Measurements from ENCODE around the gene SLC26A1. TPM values are rescaled to one million over a fixed set of nuclear protein-coding genes. Genes with fewer than 3 reads are reported as not detected.
"Not testable (repeated sequence)": the region's sequence is repeated elsewhere in the genome, so short reads cannot be mapped to it uniquely, and the experiment has no call there.

The SLC26A1 gene
- total RNA-seq, 1 experiment from 2014 or later, result 0.22 TPM

- no peak for TF ChIP-seq ZNF274 (IDR thresholded peaks at IDR 0.05; ENCODE audit: low read depth, low read length)
- no peak for TF ChIP-seq EGR1 (IDR thresholded peaks at IDR 0.05; ENCODE audit: low read depth)
- no peak for TF ChIP-seq YY1 (IDR thresholded peaks at IDR 0.05; ENCODE audit: extremely low read depth, insufficient replicate concordance, low read depth, low read length)
- TF ChIP-seq SP1 (IDR thresholded peaks at IDR 0.05; ENCODE audit: low read depth), result no peak
- no peak for TF ChIP-seq CBX3 (IDR thresholded peaks at IDR 0.05; ENCODE audit: low read depth)
These were observed 6.8 kb upstream of the SLC26A1 start (continued) for GRCh38 chr4:999882-1000425.

- BruUV-seq (replicated peaks); DNase-seq (ENCODE audit: low read depth, low spot score); H3K4me3 ChIP-seq (replicated peaks in 1 of 2; ENCODE audit: low read depth in 1 of 2, low read length in 2 of 2); H4K20me1 ChIP-seq (ENCODE audit: insufficient read depth); H2AFZ ChIP-seq (ENCODE audit: low read depth, low read length, poor library complexity, severe bottlenecking); H3K4me1 ChIP-seq (ENCODE audit: control insufficient read depth in 1 of 2, insufficient read depth in 2 of 2, low read length in 2 of 2); H3K9me2 ChIP-seq (ENCODE audit: insufficient read depth); CTCF ChIA-PET; H3K27ac ChIP-seq (ENCODE audit: low read depth, low read length); H3K36me3 ChIP-seq (ENCODE audit: control insufficient read depth in 1 of 2, insufficient read depth in 2 of 2, low read length in 2 of 2); ATAC-seq; H3K27me3 ChIP-seq (ENCODE audit: insufficient read depth, low read length); H3K79me2 ChIP-seq (ENCODE audit: insufficient read depth, low read length); intact Hi-C loops (cut with micrococcal nuclease); H3K9ac ChIP-seq (ENCODE audit: low read length); H3K9me3 ChIP-seq (ENCODE audit: control insufficient read depth in 1 of 2, insufficient read depth in 1 of 2, low read depth in 1 of 2, low read length in 2 of 2); H3K4me2 ChIP-seq (ENCODE audit: low read length); POLR2A ChIA-PET; RAD21 ChIA-PET (ENCODE audit: low non-redundant PET in 1 of 2, low total read pairs in 2 of 2, uncharacterized antibody in 2 of 2, unreplicated experiment in 2 of 2): not testable (repeated sequence)
These were observed 6.1 kb upstream of the SLC26A1 start for GRCh38 chr4:999240-999863.

GRCh38 chr4:998096-998691 is 5.0 kb upstream of the SLC26A1 start:
- H3K9me2 ChIP-seq (ENCODE audit: insufficient read depth), result no peaks in the 10 kb centered on the region
- no peaks in the 10 kb centered on the region for H3K9me3 ChIP-seq (ENCODE audit: control insufficient read depth in 1 of 2, insufficient read depth in 1 of 2, low read depth in 1 of 2, low read length in 2 of 2)
- no peak overlapping the region for H3K9ac ChIP-seq (ENCODE audit: low read length)
- intact Hi-C loops (cut with micrococcal nuclease), result no loop called here
- BruUV-seq (replicated peaks), result no TSS peak
- no peak overlapping the region for H2AFZ ChIP-seq (ENCODE audit: low read depth, low read length, poor library complexity, severe bottlenecking)
- H3K4me2 ChIP-seq (ENCODE audit: low read length), result no peak overlapping the region
- CTCF ChIA-PET, result no interaction called here
- no peak overlapping the region for H3K4me3 ChIP-seq (replicated peaks in 1 of 2; ENCODE audit: low read depth in 1 of 2, low read length in 2 of 2)
- H3K36me3 ChIP-seq (ENCODE audit: control insufficient read depth in 1 of 2, insufficient read depth in 2 of 2, low read length in 2 of 2), result no peaks in the 10 kb centered on the region
- RAD21 ChIA-PET (ENCODE audit: low non-redundant PET in 1 of 2, low total read pairs in 2 of 2, uncharacterized antibody in 2 of 2, unreplicated experiment in 2 of 2), result no interaction called here
- H3K79me2 ChIP-seq (ENCODE audit: insufficient read depth, low read length), result no peaks in the 10 kb centered on the region
- H3K4me1 ChIP-seq (ENCODE audit: control insufficient read depth in 1 of 2, insufficient read depth in 2 of 2, low read length in 2 of 2), result peaks cover 4 to 8% of the 10 kb centered on the region in 2 experiments
- no peak for ATAC-seq
- H3K27me3 ChIP-seq (ENCODE audit: insufficient read depth, low read length), result no peaks in the 10 kb centered on the region
- no peak for DNase-seq (ENCODE audit: low read depth, low spot score)
- no peak overlapping the region for H3K27ac ChIP-seq (ENCODE audit: low read depth, low read length)
- H4K20me1 ChIP-seq (ENCODE audit: insufficient read depth), result no peaks in the 10 kb centered on the region
- POLR2A ChIA-PET, result no interaction called here
- no peak for TF ChIP-seq ATF3 (IDR thresholded peaks at IDR 0.05)
- no peak for TF ChIP-seq EZH2 (IDR thresholded peaks at IDR 0.05)
- TF ChIP-seq CBX3 (IDR thresholded peaks at IDR 0.05; ENCODE audit: low read depth), result no peak
- TF ChIP-seq ZBTB33 (IDR thresholded peaks at IDR 0.05; ENCODE audit: extremely low read depth, insufficient replicate concordance, low read length), result no peak
- no peak for TF ChIP-seq TCF7L2 (IDR thresholded peaks at IDR 0.05; ENCODE audit: borderline replicate concordance, extremely low read depth, insufficient read depth, insufficient read length)
- TF ChIP-seq SRF (IDR thresholded peaks at IDR 0.05; ENCODE audit: low read depth), result no peak
- TF ChIP-seq EZH2phosphoT487 (IDR thresholded peaks at IDR 0.05; ENCODE audit: borderline replicate concordance), result no peak
- TF ChIP-seq YY1 (IDR thresholded peaks at IDR 0.05; ENCODE audit: extremely low read depth, insufficient replicate concordance, low read depth, low read length), result no peak
- no peak for TF ChIP-seq FOSL1 (IDR thresholded peaks at IDR 0.05; ENCODE audit: low read depth)
- TF ChIP-seq POLR2AphosphoS5 (IDR thresholded peaks at IDR 0.05; ENCODE audit: low read depth, low read length), result no peak
- no peak for TF ChIP-seq SIN3A (IDR thresholded peaks at IDR 0.05; ENCODE audit: low read depth)
